ENCODE data around the gene UGT1A5. TPM values are rescaled to one million over a fixed set of nuclear protein-coding genes. Genes with fewer than 3 reads are reported as not detected.

The UGT1A5 gene
- total and polyA plus RNA-seq, 10 of the 15 experiments (the other 5 are each of a cell fraction or from before 2014, with no cell fraction given), result not detected

DNA sequence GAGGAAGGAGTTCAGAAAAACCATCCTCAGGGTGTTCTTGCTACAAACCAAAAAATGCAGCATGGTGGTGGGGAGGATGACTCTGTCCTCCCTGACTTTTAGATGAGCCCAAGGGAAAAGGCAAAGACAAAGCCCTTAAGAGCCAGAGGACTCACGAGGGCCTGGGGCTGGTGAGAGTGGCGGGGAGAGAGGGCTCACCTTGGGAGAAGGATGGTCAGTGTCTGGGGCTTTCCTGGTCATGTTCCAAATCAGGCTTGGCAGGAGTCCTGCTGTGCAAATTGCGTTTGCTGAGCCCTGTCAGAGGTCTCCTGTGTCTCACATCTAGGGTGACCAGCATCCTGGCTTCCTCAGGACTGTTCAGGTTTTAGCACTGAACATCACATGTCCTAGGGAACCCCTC lies 52.1 kb downstream of the UGT1A5 start:
- in situ Hi-C loops (cut with MboI), result no loop called here
- Histone ChIP-seq H3K4me2 (ENCODE audit: control insufficient read depth, insufficient read depth) (no peak overlapping the region), H3K4me3 (no peak overlapping the region), H3K9me3 (replicated peaks; ENCODE audit: control insufficient read depth, insufficient read depth, low read length) (no peaks in the 10 kb centered on the region), H3K79me2 (ENCODE audit: control insufficient read depth, insufficient read depth, low read length) (no peaks in the 10 kb centered on the region), H3K4me1 (ENCODE audit: control insufficient read depth, insufficient read depth, low read length) (no peaks in the 10 kb centered on the region), H4K20me1 (ENCODE audit: control insufficient read depth, insufficient read depth) (no peaks in the 10 kb centered on the region), H3K27ac (ENCODE audit: control insufficient read depth, insufficient read depth) (no peak overlapping the region), H2AFZ (ENCODE audit: control insufficient read depth, low read depth, low read length) (no peak overlapping the region), H3K27me3 (replicated peaks in 1 of 2; ENCODE audit: control insufficient read depth in 2 of 2, insufficient read depth in 2 of 2, low read length in 1 of 2) (peaks cover 0 to 3% of the 10 kb centered on the region in 2 experiments; a peak in 1 of 4 replicates), H3K9ac (ENCODE audit: control insufficient read depth, insufficient read depth, low read length) (no peak overlapping the region), H3K36me3 (ENCODE audit: control insufficient read depth in 2 of 2, insufficient read depth in 2 of 2, low read length in 1 of 2) (no peaks in the 10 kb centered on the region)
- BruUV-seq (replicated peaks), result no TSS peak
- WGBS (ENCODE audit: insufficient coverage, insufficient replicate concordance, low lambda C conversion rate, missing lambda C conversion rate), result 0% methylated on average over 3 of the region's 3 CpGs
- TF ChIP-seq BMI1 (IDR thresholded peaks at IDR 0.05; ENCODE audit: borderline replicate concordance), result no peak
- TF ChIP-seq MXI1 (IDR thresholded peaks at IDR 0.05; ENCODE audit: low read depth, low read length), result no peak
- TF ChIP-seq MEF2B (IDR thresholded peaks at IDR 0.05; ENCODE audit: partially characterized antibody, poor library complexity, severe bottlenecking), result no peak
- no peak for TF ChIP-seq NRF1 (conservative IDR thresholded peaks at IDR 0.05; ENCODE audit: low read depth, low read length)
- no peak for TF ChIP-seq NFIC (IDR thresholded peaks at IDR 0.05; ENCODE audit: low read depth, low read length)
- FAIRE-seq, result no peak
- ChIA-PET RAD21 (ENCODE audit: unreplicated experiment) (no interaction called here), POLR2A (no interaction called here), CTCF (no interaction called here), SMC1A (ENCODE audit: uncharacterized antibody, unreplicated experiment) (no interaction called here)
- no peak for ATAC-seq
- intact Hi-C loops (cut with micrococcal nuclease; ENCODE audit: unreplicated experiment), result no loop called here
- DNase-seq (ENCODE audit: low read depth, low spot score), result no peak

GRCh38 chr2:233766416-233766815 lies 53.7 kb downstream of the UGT1A5 start:
- SMC1A ChIA-PET (ENCODE audit: uncharacterized antibody, unreplicated experiment), result no interaction called here
- Histone ChIP-seq H3K36me3 (ENCODE audit: control insufficient read depth in 2 of 2, insufficient read depth in 2 of 2, low read length in 1 of 2) (no peaks in the 10 kb centered on the region), H4K20me1 (ENCODE audit: control insufficient read depth, insufficient read depth) (no peaks in the 10 kb centered on the region), H3K79me2 (ENCODE audit: control insufficient read depth, insufficient read depth, low read length) (no peaks in the 10 kb centered on the region), H3K4me3 (no peak overlapping the region), H3K27ac (ENCODE audit: control insufficient read depth, insufficient read depth) (no peak overlapping the region), H3K27me3 (replicated peaks in 1 of 2; ENCODE audit: control insufficient read depth in 2 of 2, insufficient read depth in 2 of 2, low read length in 1 of 2) (peaks cover 0 to 3% of the 10 kb centered on the region in 2 experiments; a peak in 1 of 4 replicates), H3K9ac (ENCODE audit: control insufficient read depth, insufficient read depth, low read length) (no peak overlapping the region), H3K4me1 (ENCODE audit: control insufficient read depth, insufficient read depth, low read length) (no peaks in the 10 kb centered on the region), H2AFZ (ENCODE audit: control insufficient read depth, low read depth, low read length) (no peak overlapping the region), H3K4me2 (ENCODE audit: control insufficient read depth, insufficient read depth) (no peak overlapping the region), H3K9me3 (replicated peaks; ENCODE audit: control insufficient read depth, insufficient read depth, low read length) (no peaks in the 10 kb centered on the region)
- intact Hi-C loops (cut with micrococcal nuclease; ENCODE audit: unreplicated experiment), result no loop called here
- POLR2A ChIA-PET, result no interaction called here
- DNase-seq (ENCODE audit: low read depth, low spot score) (no peak), ATAC-seq (no peak), FAIRE-seq (no peak)
- in situ Hi-C loops (cut with MboI), result no loop called here
- CTCF ChIA-PET, result interaction anchor here (1.0 kb wide), 1 partner anchor 54 kb away, joined by 3 read pairs; no protein-coding TSS in a partner anchor
- RAD21 ChIA-PET (ENCODE audit: unreplicated experiment), result no interaction called here
- no TSS peak for BruUV-seq (replicated peaks)
- 21% methylated on average over 4 of the region's 4 CpGs for WGBS (ENCODE audit: insufficient coverage, insufficient replicate concordance, low lambda C conversion rate, missing lambda C conversion rate)
- TF ChIP-seq RBBP5 (conservative IDR thresholded peaks at IDR 0.05) (no peak), MTA3 (IDR thresholded peaks at IDR 0.05; ENCODE audit: borderline replicate concordance, low read length) (no peak), DPF2 (IDR thresholded peaks at IDR 0.05) (no peak), PAX8 (IDR thresholded peaks at IDR 0.05) (no peak), CREB1 (IDR thresholded peaks at IDR 0.05; ENCODE audit: low read depth) (no peak), HDAC6 (IDR thresholded peaks at IDR 0.05; ENCODE audit: unreplicated experiment) (no peak), PML (IDR thresholded peaks at IDR 0.05; ENCODE audit: low read length) (no peak), EZH2 (IDR thresholded peaks at IDR 0.05; ENCODE audit: borderline replicate concordance, control insufficient read depth, low read depth, low read length) (no peak), ZSCAN29 (IDR thresholded peaks at IDR 0.05) (no peak), RCOR1 (conservative IDR thresholded peaks at IDR 0.05; ENCODE audit: low read depth, low read length) (no peak)
- TF ChIP-seq, protein P1, sequence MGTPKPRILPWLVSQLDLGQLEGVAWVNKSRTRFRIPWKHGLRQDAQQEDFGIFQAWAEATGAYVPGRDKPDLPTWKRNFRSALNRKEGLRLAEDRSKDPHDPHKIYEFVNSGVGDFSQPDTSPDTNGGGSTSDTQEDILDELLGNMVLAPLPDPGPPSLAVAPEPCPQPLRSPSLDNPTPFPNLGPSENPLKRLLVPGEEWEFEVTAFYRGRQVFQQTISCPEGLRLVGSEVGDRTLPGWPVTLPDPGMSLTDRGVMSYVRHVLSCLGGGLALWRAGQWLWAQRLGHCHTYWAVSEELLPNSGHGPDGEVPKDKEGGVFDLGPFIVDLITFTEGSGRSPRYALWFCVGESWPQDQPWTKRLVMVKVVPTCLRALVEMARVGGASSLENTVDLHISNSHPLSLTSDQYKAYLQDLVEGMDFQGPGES (IDR thresholded peaks at IDR 0.05), result no peak
- TF ChIP-seq, protein P2, sequence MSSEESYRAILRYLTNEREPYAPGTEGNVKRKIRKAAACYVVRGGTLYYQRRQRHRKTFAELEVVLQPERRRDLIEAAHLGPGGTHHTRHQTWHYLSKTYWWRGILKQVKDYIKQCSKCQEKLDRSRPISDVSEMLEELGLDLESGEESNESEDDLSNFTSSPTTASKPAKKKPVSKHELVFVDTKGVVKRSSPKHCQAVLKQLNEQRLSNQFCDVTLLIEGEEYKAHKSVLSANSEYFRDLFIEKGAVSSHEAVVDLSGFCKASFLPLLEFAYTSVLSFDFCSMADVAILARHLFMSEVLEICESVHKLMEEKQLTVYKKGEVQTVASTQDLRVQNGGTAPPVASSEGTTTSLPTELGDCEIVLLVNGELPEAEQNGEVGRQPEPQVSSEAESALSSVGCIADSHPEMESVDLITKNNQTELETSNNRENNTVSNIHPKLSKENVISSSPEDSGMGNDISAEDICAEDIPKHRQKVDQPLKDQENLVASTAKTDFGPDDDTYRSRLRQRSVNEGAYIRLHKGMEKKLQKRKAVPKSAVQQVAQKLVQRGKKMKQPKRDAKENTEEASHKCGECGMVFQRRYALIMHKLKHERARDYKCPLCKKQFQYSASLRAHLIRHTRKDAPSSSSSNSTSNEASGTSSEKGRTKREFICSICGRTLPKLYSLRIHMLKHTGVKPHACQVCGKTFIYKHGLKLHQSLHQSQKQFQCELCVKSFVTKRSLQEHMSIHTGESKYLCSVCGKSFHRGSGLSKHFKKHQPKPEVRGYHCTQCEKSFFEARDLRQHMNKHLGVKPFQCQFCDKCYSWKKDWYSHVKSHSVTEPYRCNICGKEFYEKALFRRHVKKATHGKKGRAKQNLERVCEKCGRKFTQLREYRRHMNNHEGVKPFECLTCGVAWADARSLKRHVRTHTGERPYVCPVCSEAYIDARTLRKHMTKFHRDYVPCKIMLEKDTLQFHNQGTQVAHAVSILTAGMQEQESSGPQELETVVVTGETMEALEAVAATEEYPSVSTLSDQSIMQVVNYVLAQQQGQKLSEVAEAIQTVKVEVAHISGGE (CRISPR knock-in tag; IDR thresholded peaks at IDR 0.05), result no peak

Data from GM12878 (cell line).